ENCODE results near the gene SLITRK1. TPM values are rescaled to one million over a fixed set of nuclear protein-coding genes. Genes with fewer than 3 reads are reported as not detected.

SLITRK1 gene
- total and polyA plus RNA-seq, 2 donors from 2014 or later: not detected

- Histone ChIP-seq H3K4me3 (ENCODE audit: low read length in 3 of 3) (no peak overlapping the region), H3K27ac (ENCODE audit: low read depth in 2 of 2, low read length in 2 of 2) (no peak overlapping the region), H3K9ac (ENCODE audit: low read length in 3 of 3) (no peak overlapping the region), H3K4me1 (ENCODE audit: control insufficient read depth in 2 of 3, insufficient read depth in 2 of 3, low read depth in 1 of 3, low read length in 3 of 3) (no peaks in the 10 kb centered on the region), H3K27me3 (ENCODE audit: control insufficient read depth, insufficient read depth, low read length) (no peaks in the 10 kb centered on the region), H3K36me3 (ENCODE audit: control insufficient read depth in 2 of 3, insufficient read depth in 3 of 3, low read length in 3 of 3) (no peaks in the 10 kb centered on the region), H3K9me3 (ENCODE audit: control insufficient read depth in 2 of 3, insufficient read depth in 1 of 3, low read length in 3 of 3) (no peaks in the 10 kb centered on the region)
- FAIRE-seq (no peak), DNase-seq (no peak)
- intact Hi-C loops (cut with DNase I): no loop called here
- TF ChIP-seq, protein P1, sequence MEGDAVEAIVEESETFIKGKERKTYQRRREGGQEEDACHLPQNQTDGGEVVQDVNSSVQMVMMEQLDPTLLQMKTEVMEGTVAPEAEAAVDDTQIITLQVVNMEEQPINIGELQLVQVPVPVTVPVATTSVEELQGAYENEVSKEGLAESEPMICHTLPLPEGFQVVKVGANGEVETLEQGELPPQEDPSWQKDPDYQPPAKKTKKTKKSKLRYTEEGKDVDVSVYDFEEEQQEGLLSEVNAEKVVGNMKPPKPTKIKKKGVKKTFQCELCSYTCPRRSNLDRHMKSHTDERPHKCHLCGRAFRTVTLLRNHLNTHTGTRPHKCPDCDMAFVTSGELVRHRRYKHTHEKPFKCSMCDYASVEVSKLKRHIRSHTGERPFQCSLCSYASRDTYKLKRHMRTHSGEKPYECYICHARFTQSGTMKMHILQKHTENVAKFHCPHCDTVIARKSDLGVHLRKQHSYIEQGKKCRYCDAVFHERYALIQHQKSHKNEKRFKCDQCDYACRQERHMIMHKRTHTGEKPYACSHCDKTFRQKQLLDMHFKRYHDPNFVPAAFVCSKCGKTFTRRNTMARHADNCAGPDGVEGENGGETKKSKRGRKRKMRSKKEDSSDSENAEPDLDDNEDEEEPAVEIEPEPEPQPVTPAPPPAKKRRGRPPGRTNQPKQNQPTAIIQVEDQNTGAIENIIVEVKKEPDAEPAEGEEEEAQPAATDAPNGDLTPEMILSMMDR (IDR thresholded peaks at IDR 0.05; ENCODE audit: borderline replicate concordance, extremely low read depth, insufficient read depth): no peak
Observed at GRCh38 chr13:83865161-83866137, 16.8 kb downstream of the SLITRK1 start.

DNA sequence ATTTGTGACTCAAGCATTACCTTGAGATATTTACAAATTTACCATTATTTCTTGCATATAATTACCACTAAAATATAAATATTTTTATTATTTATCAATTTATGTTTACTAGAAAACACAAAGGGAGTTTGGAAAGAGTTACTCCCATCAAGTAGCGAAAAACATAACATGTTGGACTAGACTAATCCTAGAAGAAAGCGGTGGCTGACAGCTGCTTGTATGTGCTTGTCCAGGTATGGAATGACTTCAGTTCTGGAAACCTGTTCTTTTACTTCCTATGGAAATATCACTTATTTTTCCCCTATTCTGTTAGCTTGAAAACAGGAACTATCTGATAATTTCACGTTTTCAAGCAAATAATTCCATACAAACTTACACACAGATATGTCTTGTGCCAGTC lies 28.5 kb downstream of the SLITRK1 start:
- TF ChIP-seq, protein P1 (IDR thresholded peaks at IDR 0.05; ENCODE audit: borderline replicate concordance, extremely low read depth, insufficient read depth): no peak
- Histone ChIP-seq H3K4me3 (ENCODE audit: low read length in 3 of 3) (no peak overlapping the region), H3K9me3 (ENCODE audit: control insufficient read depth in 2 of 3, insufficient read depth in 1 of 3, low read length in 3 of 3) (no peaks in the 10 kb centered on the region), H3K4me1 (ENCODE audit: control insufficient read depth in 2 of 3, insufficient read depth in 2 of 3, low read depth in 1 of 3, low read length in 3 of 3) (no peaks in the 10 kb centered on the region), H3K36me3 (ENCODE audit: control insufficient read depth in 2 of 3, insufficient read depth in 3 of 3, low read length in 3 of 3) (no peaks in the 10 kb centered on the region), H3K9ac (ENCODE audit: low read length in 3 of 3) (no peak overlapping the region), H3K27me3 (ENCODE audit: control insufficient read depth, insufficient read depth, low read length) (no peaks in the 10 kb centered on the region), H3K27ac (ENCODE audit: low read depth in 2 of 2, low read length in 2 of 2) (no peak overlapping the region)
- FAIRE-seq (no peak), DNase-seq (no peak)
- intact Hi-C loops (cut with DNase I): no loop called here

- no peaks in the 10 kb centered on the region for H3K27me3 ChIP-seq (ENCODE audit: control insufficient read depth, insufficient read depth, low read length)
- no peaks in the 10 kb centered on the region for H3K9me3 ChIP-seq (ENCODE audit: control insufficient read depth in 2 of 3, insufficient read depth in 1 of 3, low read length in 3 of 3)
- H3K36me3 ChIP-seq (ENCODE audit: control insufficient read depth in 2 of 3, insufficient read depth in 3 of 3, low read length in 3 of 3): no peaks in the 10 kb centered on the region
- no peak overlapping the region for H3K9ac ChIP-seq (ENCODE audit: low read length in 3 of 3)
- TF ChIP-seq, protein P1 (IDR thresholded peaks at IDR 0.05; ENCODE audit: borderline replicate concordance, extremely low read depth, insufficient read depth): no peak
- DNase-seq (no peak), FAIRE-seq (no peak)
- intact Hi-C loops (cut with DNase I): no loop called here
- H3K4me1 ChIP-seq (ENCODE audit: control insufficient read depth in 2 of 3, insufficient read depth in 2 of 3, low read depth in 1 of 3, low read length in 3 of 3): no peaks in the 10 kb centered on the region
- no peak overlapping the region for H3K4me3 ChIP-seq (ENCODE audit: low read length in 3 of 3)
- H3K27ac ChIP-seq (ENCODE audit: low read depth in 2 of 2, low read length in 2 of 2): no peak overlapping the region
Observed at GRCh38 chr13:83845106-83845505, 37.2 kb downstream of the SLITRK1 start.
